Pancreas (tissue), 10 donors: ENCODE data around the gene UTS2R. TPM values are rescaled to one million over a fixed set of nuclear protein-coding genes. Genes with fewer than 3 reads are reported as not detected.

ENCODE experiments used
- ATAC-seq, 4 donors: fragments of 200-7000 bp; cut with Tn5 transposase; one replicate each; pipeline versions ENCODE4 v1.8.0 to v1.9.1; 2020; ENCODE audit warnings: mild to moderate bottlenecking in 4 of 4, moderate library complexity in 4 of 4
- DNase-seq, 6 donors: peaks; one replicate each; pipeline ENCODE4 v3.0.0-alpha.2; 2020
- FAIRE-seq: peaks from 2 replicates; lab custom pipeline; 2012; peaks lifted over from hg19 to GRCh38; lab: Jason Lieb, UNC
- H3K27ac ChIP-seq, 4 donors: fragments of 200-600 bp; sonication (generic); 1 replicate in 3 of 4; 2 replicates in 1 of 4; pipeline versions ENCODE4 v1.5.0 to v1.8.0; 2020
- H3K27me3 ChIP-seq, 4 donors: fragments of 200-600 bp; one replicate each; pipeline ENCODE4 v1.8.0; 2021
- H3K36me3 ChIP-seq, 3 donors: fragments of 200-600 bp; sonication (generic) in 1 of 3; one replicate each; pipeline versions ENCODE4 v1.5.0 to v1.8.0; 2020 to 2021
- H3K4me1 ChIP-seq, 3 donors: fragments of 200-600 bp; one replicate each; pipeline ENCODE4 v1.8.0; 2021
- H3K4me3 ChIP-seq, 4 donors: fragments of 200-600 bp; sonication (generic) in 2 of 4; one replicate each; pipeline versions ENCODE4 v1.5.0 to v1.8.0; 2020 to 2021
- H3K9me3 ChIP-seq, 4 donors: fragments of 200-600 bp; one replicate each; pipeline ENCODE4 v1.8.0; 2021
- WGBS, 2 donors: extraction: QIAGEN DNeasy Blood & Tissue Kit; methylation state at CpG; one replicate each; pipeline ENCODE4 v1.1.7; 2013; 5-methylcytosine and 5-hydroxymethylcytosine counted together
- intact Hi-C, 3 donors: fragments of 100-400 bp; cut with DNase I; formaldehyde crosslinking; loops; one replicate each; pipeline versions ENCODE4 v1.11.1 to v1.14.2; 2022
- polyA plus RNA-seq, 2 donors: library from polyadenylated mRNA; stranded (reverse); fragments of 200-250 nt; gene quantifications; one replicate each; pipeline ENCODE4 v1.2.3, GENCODE V29; 2013
- total RNA-seq, 6 donors: library from RNA; stranded (reverse); fragmentation: NEBNext Ultra II Directional in 4 of 6; extraction: Animal tissue kit (Norgen Biotek cat#: 25700) in 4 of 6; gene quantifications; one replicate each; pipeline versions ENCODE4 v1.2.1 to v1.2.4, GENCODE V29; 2021 to 2023
- TF ChIP-seq, protein P1 (sequence below), 4 donors: fragments of 200-600 bp; sonication (generic) in 3 of 4; IDR thresholded peaks; one replicate each; pipeline versions ENCODE4 v1.5.0 to v1.8.0; 2021; ENCODE audit warnings: antibody characterized with exemption in 4 of 4
- donor health status: healthy with polysubstance abuse.
- donor health status: DM: no; HTN: no; CAD: no; lungs with moderate emphysema.
- donor health status: DM: no; HTN: no; CAD: no.
- donor health status: control.
- donor health status: control.
- donor health status: Bipolar disorder and iron deficiency.
- donor health status: DM: yes; HTN: yes; CAD: no.
- donor health status: DM: no; HTN: no; CAD: no.
- donor health status: DM: no; HTN: no; CAD: no.
- donor health status: DM: yes; HTN: yes; CAD: no.

Gene UTS2R
- total and polyA plus RNA-seq, 8 donors = 0.37 to 0.87 (median 0.74) TPM; not detected in 5

DNA sequence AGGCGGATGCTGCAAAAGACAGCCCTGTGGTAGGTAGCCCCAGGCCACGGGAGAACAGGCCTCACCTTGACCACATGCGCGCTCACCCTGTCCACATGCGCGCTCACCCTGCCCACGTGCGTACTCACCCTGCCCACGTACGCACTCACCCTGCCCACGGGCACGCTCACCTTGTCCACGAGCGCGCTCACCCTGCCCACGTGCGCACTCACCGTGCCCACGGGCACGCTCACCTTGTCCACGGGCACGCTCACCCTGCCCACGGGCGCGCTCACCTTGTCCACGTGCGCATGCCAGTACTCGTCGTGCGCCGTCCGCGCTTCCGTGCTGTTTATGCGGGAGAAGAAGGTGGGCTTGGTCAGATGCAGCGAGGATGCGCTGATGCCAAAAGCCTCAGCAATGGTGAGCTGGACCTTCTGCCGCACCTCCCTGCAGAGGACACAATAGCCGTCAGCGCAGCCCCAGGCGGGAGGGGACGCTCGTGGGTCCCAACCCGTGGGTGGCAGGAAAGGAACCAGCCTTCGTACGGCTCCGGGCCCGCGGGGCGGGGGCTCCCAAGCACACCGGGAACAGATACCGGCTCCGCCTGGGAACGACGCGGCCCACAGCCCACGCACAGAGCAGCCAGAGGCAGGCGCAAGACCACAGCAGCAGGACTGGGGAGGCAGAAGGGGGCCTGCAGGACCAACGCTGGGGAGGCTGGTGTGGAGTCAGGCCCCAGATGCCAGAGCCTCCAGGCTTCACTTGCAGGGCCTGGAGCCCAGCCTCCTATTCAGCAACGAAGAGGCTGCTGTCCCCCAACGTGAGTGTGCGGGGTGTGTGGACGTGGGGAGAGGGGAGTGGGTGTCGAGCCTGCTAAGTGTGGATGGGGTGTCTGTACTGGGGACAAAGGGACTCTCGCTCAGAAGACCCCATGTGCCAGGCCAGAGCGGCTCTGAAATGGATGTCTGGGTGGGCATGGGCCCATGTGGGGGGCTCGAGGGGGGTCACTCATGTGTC, 32.4 kb downstream of the UTS2R start:
- Histone ChIP-seq H3K4me3 (no peak overlapping the region), H3K27ac (no peak overlapping the region), H3K9me3 (no peaks in the 10 kb centered on the region), H3K36me3 (peaks cover 0 to 6% (median 3%) of the 10 kb centered on the region in 3 donors), H3K27me3 (no peaks in the 10 kb centered on the region), H3K4me1 (no peaks in the 10 kb centered on the region)
- intact Hi-C loops = no loop called here
- no peak for ATAC-seq
- no peak for FAIRE-seq
- WGBS, 2 donors = 95 to 96% methylated on average over 67 of the region's 67 CpGs
- peak in 1 of 6 donors; percentile 16 for DNase-seq
- TF ChIP-seq, protein P1, sequence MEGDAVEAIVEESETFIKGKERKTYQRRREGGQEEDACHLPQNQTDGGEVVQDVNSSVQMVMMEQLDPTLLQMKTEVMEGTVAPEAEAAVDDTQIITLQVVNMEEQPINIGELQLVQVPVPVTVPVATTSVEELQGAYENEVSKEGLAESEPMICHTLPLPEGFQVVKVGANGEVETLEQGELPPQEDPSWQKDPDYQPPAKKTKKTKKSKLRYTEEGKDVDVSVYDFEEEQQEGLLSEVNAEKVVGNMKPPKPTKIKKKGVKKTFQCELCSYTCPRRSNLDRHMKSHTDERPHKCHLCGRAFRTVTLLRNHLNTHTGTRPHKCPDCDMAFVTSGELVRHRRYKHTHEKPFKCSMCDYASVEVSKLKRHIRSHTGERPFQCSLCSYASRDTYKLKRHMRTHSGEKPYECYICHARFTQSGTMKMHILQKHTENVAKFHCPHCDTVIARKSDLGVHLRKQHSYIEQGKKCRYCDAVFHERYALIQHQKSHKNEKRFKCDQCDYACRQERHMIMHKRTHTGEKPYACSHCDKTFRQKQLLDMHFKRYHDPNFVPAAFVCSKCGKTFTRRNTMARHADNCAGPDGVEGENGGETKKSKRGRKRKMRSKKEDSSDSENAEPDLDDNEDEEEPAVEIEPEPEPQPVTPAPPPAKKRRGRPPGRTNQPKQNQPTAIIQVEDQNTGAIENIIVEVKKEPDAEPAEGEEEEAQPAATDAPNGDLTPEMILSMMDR (IDR thresholded peaks at IDR 0.05) = no peak

DNA sequence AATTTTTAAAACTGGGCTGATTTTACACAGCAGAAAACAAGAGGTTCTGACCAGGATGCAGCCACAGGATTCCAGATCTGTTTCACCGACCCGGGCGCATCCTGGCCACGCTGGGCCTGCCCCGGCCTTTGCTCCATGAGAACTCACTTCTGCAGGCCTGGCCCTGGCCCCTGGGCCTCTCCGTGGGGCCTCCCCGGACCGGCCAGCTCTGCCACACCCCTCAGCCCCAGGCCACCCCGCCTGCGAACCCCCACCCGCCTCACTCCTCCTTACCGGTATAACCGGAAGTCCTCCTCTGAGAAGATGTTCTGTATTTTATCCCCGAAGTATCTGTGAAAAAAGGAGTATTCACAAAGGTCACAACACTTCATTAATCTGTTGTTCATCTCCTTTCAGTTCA, 33.5 kb downstream of the UTS2R start:
- peaks cover 0 to 6% (median 3%) of the 10 kb centered on the region in 3 donors for H3K36me3 ChIP-seq
- 95% methylated on average over 14 of the region's 14 CpGs for WGBS, 2 donors
- TF ChIP-seq, protein P1 (IDR thresholded peaks at IDR 0.05) = no peak
- no peaks in the 10 kb centered on the region for H3K9me3 ChIP-seq
- no peaks in the 10 kb centered on the region for H3K27me3 ChIP-seq
- FAIRE-seq (no peak), ATAC-seq (no peak), DNase-seq (peak in 1 of 6 donors; percentile 5)
- no peak overlapping the region for H3K4me3 ChIP-seq
- intact Hi-C loops = no loop called here
- H3K27ac ChIP-seq = no peak overlapping the region
- H3K4me1 ChIP-seq = no peaks in the 10 kb centered on the region

DNA sequence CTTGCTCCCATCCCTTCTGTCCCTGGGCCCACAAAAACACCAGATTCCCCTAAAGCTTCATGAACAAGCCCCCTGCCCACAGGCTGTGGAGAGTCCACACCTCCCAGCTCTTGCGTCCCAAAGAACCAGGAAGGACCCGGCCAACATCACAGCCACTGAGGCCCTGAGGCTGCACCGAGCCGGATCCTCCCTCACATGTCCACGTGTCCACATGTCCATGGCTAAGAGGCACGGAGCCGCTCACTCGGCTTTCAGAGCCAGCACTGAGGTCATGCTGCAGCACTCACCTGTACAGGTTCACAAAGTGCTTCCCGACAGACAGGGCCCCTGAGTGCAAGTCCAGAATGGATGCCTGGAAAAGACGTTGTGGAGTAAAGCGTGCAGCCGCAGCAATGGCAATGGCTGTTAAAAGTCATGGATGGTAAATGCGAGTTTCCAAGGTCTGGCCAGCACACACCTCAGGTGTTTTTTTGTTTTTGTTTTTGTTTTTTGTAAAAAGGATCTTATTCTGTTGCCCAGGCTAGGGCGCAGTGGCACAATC, 34.6 kb downstream of the UTS2R start:
- ATAC-seq (no peak), FAIRE-seq (no peak), DNase-seq (no peak)
- TF ChIP-seq, protein P1 (IDR thresholded peaks at IDR 0.05) = no peak
- 92% methylated on average over 14 of the region's 14 CpGs for WGBS, 2 donors
- Histone ChIP-seq H3K4me3 (no peak overlapping the region), H3K4me1 (no peaks in the 10 kb centered on the region), H3K36me3 (peaks cover 0 to 6% (median 3%) of the 10 kb centered on the region in 3 donors), H3K27ac (no peak overlapping the region), H3K9me3 (no peaks in the 10 kb centered on the region), H3K27me3 (no peaks in the 10 kb centered on the region)
- intact Hi-C loops = no loop called here

DNA sequence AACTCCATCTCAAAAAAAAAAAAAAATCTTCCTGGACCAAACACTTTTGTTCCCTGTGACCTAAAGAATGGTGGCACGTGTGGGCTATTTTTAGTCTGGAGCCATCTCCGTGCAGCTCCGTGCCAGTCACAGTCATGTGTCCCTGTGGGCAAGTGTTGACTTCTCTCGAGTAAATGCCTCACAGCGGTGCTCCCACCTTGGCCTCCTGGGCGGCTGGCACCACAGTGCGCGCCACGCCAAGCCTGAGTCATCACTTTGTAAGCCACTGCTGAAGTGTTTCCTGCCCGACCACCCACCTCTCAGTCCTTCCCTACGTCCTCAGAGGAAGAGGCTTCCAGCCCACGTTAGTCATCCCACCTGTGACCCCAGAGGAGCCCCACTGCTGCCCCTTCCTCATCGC, 35.7 kb downstream of the UTS2R start:
- H3K4me1 ChIP-seq = no peaks in the 10 kb centered on the region
- no peaks in the 10 kb centered on the region for H3K9me3 ChIP-seq
- TF ChIP-seq, protein P1 (IDR thresholded peaks at IDR 0.05) = no peak
- H3K36me3 ChIP-seq = peaks cover 0 to 6% (median 3%) of the 10 kb centered on the region in 3 donors
- FAIRE-seq (no peak), ATAC-seq (peak in 1 of 4 donors; percentile 14), DNase-seq (peak in 1 of 6 donors; percentile 24)
- intact Hi-C loops = no loop called here
- no peaks in the 10 kb centered on the region for H3K27me3 ChIP-seq
- H3K4me3 ChIP-seq = no peak overlapping the region
- WGBS, 2 donors = 87 to 92% methylated on average over 13 of the region's 13 CpGs
- H3K27ac ChIP-seq = no peak overlapping the region
